HEK293T (cell line): ENCODE measurements around the gene CEMP1.
"Not testable (repeated sequence)": the region's sequence is repeated elsewhere in the genome, so short reads cannot be mapped to it uniquely, and the experiment has no call there.

Source experiments
- ARNT ChIP-seq: fragments of 450-650 bp; IDR thresholded peaks from 2 replicates; pipeline ENCODE4 v1.6.1; 2017; ENCODE audit warnings: mild to moderate bottlenecking
- BHLHE40 ChIP-seq: fragments of 450-650 bp; IDR thresholded peaks from 2 replicates; pipeline ENCODE4 v1.6.1; 2016; ENCODE audit warnings: mild to moderate bottlenecking, moderate library complexity, borderline replicate concordance
- CTBP1 ChIP-seq: fragments of 450-650 bp; IDR thresholded peaks from 2 replicates; pipeline ENCODE4 v1.6.1; 2016; ENCODE audit warnings: borderline replicate concordance
- FOXA1 ChIP-seq: fragments of 450-650 bp; IDR thresholded peaks from 2 replicates; pipeline ENCODE4 v1.6.1; 2016; ENCODE audit warnings: mild to moderate bottlenecking
- FOXK2 ChIP-seq: fragments of 450-650 bp; IDR thresholded peaks from 2 replicates; pipeline ENCODE4 v1.6.1; 2016; ENCODE audit warnings: mild to moderate bottlenecking
- FOXM1 ChIP-seq: fragments of 450-650 bp; IDR thresholded peaks from 2 replicates; pipeline ENCODE4 v1.6.1; 2017; ENCODE audit warnings: mild to moderate bottlenecking, borderline replicate concordance
- L3MBTL2 ChIP-seq: fragments of 450-650 bp; conservative IDR thresholded peaks from 2 replicates; pipeline ENCODE4 v1.6.1; 2016; ENCODE audit warnings: mild to moderate bottlenecking
- LEF1 ChIP-seq: fragments of 450-650 bp; IDR thresholded peaks from 2 replicates; pipeline ENCODE4 v1.6.1; 2017; ENCODE audit warnings: mild to moderate bottlenecking, borderline replicate concordance
- NFRKB ChIP-seq: fragments of 450-650 bp; IDR thresholded peaks from 2 replicates; pipeline ENCODE4 v1.6.1; 2016; ENCODE audit warnings: mild to moderate bottlenecking, moderate library complexity
- SP1 ChIP-seq: fragments of 450-650 bp; IDR thresholded peaks from 2 replicates; pipeline ENCODE4 v1.6.1; 2017
- SUZ12 ChIP-seq: fragments of 450-650 bp; IDR thresholded peaks from 2 replicates; pipeline ENCODE4 v1.6.1; 2016; ENCODE audit warnings: mild to moderate bottlenecking
- TARDBP ChIP-seq: fragments of 450-650 bp; IDR thresholded peaks from 2 replicates; pipeline ENCODE4 v1.6.1; 2016
- TF ChIP-seq, protein P1 (sequence below): fragments of 450-650 bp; IDR thresholded peaks from 2 replicates; pipeline ENCODE4 v1.6.1; 2016

DNA sequence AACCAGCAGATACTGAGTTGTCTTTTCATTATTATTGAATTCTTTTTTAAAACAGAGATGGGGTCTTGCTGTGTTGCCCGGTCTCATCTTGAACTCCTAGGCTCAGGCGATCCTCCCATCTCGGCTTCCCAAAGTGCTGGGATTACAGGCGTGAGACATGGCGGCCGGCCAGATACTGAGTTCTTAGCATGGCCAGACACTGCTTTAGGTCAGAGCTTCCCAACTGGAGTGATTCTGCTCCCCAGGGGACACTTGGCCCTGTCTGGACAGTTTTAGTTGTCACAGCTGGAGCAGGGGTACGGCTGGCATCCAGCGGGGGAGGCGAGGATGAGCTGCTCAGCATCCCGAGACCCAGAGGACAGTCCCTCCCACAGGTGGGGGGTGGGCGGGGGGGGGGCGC lies 47.7 kb upstream of the CEMP1 start:
- not testable (repeated sequence) for TF ChIP-seq TARDBP, ARNT, SUZ12, FOXA1, SP1, CTBP1, FOXM1, LEF1, L3MBTL2, FOXK2, BHLHE40, NFRKB
- TF ChIP-seq, protein P1, sequence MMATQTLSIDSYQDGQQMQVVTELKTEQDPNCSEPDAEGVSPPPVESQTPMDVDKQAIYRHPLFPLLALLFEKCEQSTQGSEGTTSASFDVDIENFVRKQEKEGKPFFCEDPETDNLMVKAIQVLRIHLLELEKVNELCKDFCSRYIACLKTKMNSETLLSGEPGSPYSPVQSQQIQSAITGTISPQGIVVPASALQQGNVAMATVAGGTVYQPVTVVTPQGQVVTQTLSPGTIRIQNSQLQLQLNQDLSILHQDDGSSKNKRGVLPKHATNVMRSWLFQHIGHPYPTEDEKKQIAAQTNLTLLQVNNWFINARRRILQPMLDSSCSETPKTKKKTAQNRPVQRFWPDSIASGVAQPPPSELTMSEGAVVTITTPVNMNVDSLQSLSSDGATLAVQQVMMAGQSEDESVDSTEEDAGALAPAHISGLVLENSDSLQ, result not testable (repeated sequence)
